Activated T-helper 1 cell treated with anti-CD3 and anti-CD28 coated beads, Interleukin-12 subunit alpha, Interleukin-12 subunit beta, Interleukin-2, Interleukin-4 antibody, amounts not matched to agents 30 ng/mL and 10 ng/mL and 1 ng/mL, durations not matched to agents 14 hours and 24 hours and 36 hours (primary cell): ENCODE results near the gene MUC12. TPM values are rescaled to one million over a fixed set of nuclear protein-coding genes. Genes with fewer than 3 reads are reported as not detected.
"Not testable (repeated sequence)": the region's sequence is repeated elsewhere in the genome, so short reads cannot be mapped to it uniquely, and the experiment has no call there.

Experiments used
- DNase-seq: peaks from one replicate; pipeline ENCODE4 v3.0.0; 2021; ENCODE audit warnings: low spot score
- H3K27ac Mint-ChIP-seq: one replicate; pipeline ENCODE4 v1.8.0; 2021; ENCODE audit warnings: mild to moderate bottlenecking, mixed read lengths
- H3K27me3 Mint-ChIP-seq: one replicate; pipeline ENCODE4 v1.8.0; 2022; ENCODE audit warnings: mild to moderate bottlenecking, moderate library complexity, mixed read lengths; ENCODE audit not compliant: insufficient read depth
- H3K36me3 Mint-ChIP-seq: one replicate; pipeline ENCODE4 v1.8.0; 2021; ENCODE audit warnings: low read depth, mixed read lengths
- H3K4me1 Mint-ChIP-seq: one replicate; pipeline ENCODE4 v1.8.0; 2021; ENCODE audit warnings: low read depth, mixed read lengths
- H3K4me3 Mint-ChIP-seq: one replicate; pipeline ENCODE4 v1.8.0; 2021; ENCODE audit warnings: mild to moderate bottlenecking, moderate library complexity, mixed read lengths
- H3K9me3 Mint-ChIP-seq: one replicate; pipeline ENCODE4 v1.8.0; 2021; ENCODE audit warnings: mixed read lengths
- intact Hi-C: fragments of 100-400 bp; cut with micrococcal nuclease; formaldehyde crosslinking; loops from one replicate; pipeline ENCODE4 v1.15.1; 2024
- total RNA-seq: library from RNA; stranded (reverse); gene quantifications from 2 replicates; pipeline ENCODE4 v1.2.3, GENCODE V29; 2022

Gene MUC12
- total RNA-seq, 1 donor from 2014 or later: 0.44 TPM

- DNase-seq, H3K4me3 Mint-ChIP-seq, intact Hi-C loops, H3K9me3 Mint-ChIP-seq, H3K36me3 Mint-ChIP-seq, H3K4me1 Mint-ChIP-seq, H3K27ac Mint-ChIP-seq: not testable (repeated sequence)
- peaks cover 22% of the 10 kb centered on the region for H3K27me3 Mint-ChIP-seq
These were observed 95.8 kb downstream of the MUC12 start for GRCh38 chr7:101065162-101065561.

- no peaks in the 10 kb centered on the region for H3K9me3 Mint-ChIP-seq
- no peak for DNase-seq
- H3K4me1 Mint-ChIP-seq: no peaks in the 10 kb centered on the region
- no peak overlapping the region for H3K4me3 Mint-ChIP-seq
- intact Hi-C loops: no loop called here
- H3K36me3 Mint-ChIP-seq: no peaks in the 10 kb centered on the region
- H3K27ac Mint-ChIP-seq: no peak overlapping the region
- peaks cover 19% of the 10 kb centered on the region for H3K27me3 Mint-ChIP-seq
These were observed 96.9 kb downstream of the MUC12 start for GRCh38 chr7:101066141-101066832.

- Mint-ChIP-seq H3K27ac (no peak overlapping the region), H3K4me3 (no peak overlapping the region), H3K4me1 (no peaks in the 10 kb centered on the region), H3K36me3 (no peaks in the 10 kb centered on the region), H3K9me3 (no peaks in the 10 kb centered on the region), H3K27me3 (peaks cover 16% of the 10 kb centered on the region)
- intact Hi-C loops: no loop called here
- DNase-seq: no peak
These were observed 97.4 kb downstream of the MUC12 start for GRCh38 chr7:101066833-101067177.

- no peak for DNase-seq
- H3K4me3 Mint-ChIP-seq: no peak overlapping the region
- H3K9me3 Mint-ChIP-seq: no peaks in the 10 kb centered on the region
- no peaks in the 10 kb centered on the region for H3K36me3 Mint-ChIP-seq
- intact Hi-C loops: no loop called here
- H3K27me3 Mint-ChIP-seq: peaks cover 17% of the 10 kb centered on the region
- H3K27ac Mint-ChIP-seq: no peak overlapping the region
- no peaks in the 10 kb centered on the region for H3K4me1 Mint-ChIP-seq
These were observed 99.0 kb downstream of the MUC12 start for GRCh38 chr7:101068401-101068800.

Other genes with a start within 250 kb of the MUC12 start
- not detected in 2 replicates for gene EPO, start 249.1 kb upstream of the MUC12 start, total RNA-seq
- gene ZAN, start 236.0 kb upstream of the MUC12 start, total RNA-seq: not detected in 2 replicates
- gene EPHB4, start 142.0 kb upstream of the MUC12 start, total RNA-seq: 2.4 and 2.8 TPM in 2 replicates
- 46.0 and 47.9 TPM in 2 replicates for gene SLC12A9, start 116.9 kb upstream of the MUC12 start, total RNA-seq
- 41.5 and 44.1 TPM in 2 replicates for gene TRIP6, start 102.2 kb upstream of the MUC12 start, total RNA-seq
- 294 and 306 TPM in 2 replicates for gene SRRT, start 94.5 kb upstream of the MUC12 start, total RNA-seq
- 4.1 and 5.5 TPM in 2 replicates for gene UFSP1, start 79.8 kb upstream of the MUC12 start, total RNA-seq
- gene ACHE, start 73.7 kb upstream of the MUC12 start, total RNA-seq: 0.17 and 0.21 TPM in 2 replicates
- gene MUC3A, start 20.0 kb upstream of the MUC12 start, total RNA-seq: not detected in 2 replicates
- 0.02 TPM in 1 of 2 replicates, not detected in the other for gene MUC17, start 50.5 kb downstream of the MUC12 start, total RNA-seq
- 41.2 and 45.7 TPM in 2 replicates for gene TRIM56, start 115.9 kb downstream of the MUC12 start, total RNA-seq
- 0.36 and 0.47 TPM in 2 replicates for gene SERPINE1, start 157.5 kb downstream of the MUC12 start, total RNA-seq
- 45.7 and 53.3 TPM in 2 replicates for gene AP1S1, start 184.9 kb downstream of the MUC12 start, total RNA-seq
- 0.10 and 0.21 TPM in 2 replicates for gene VGF, start 196.0 kb downstream of the MUC12 start, total RNA-seq
- 0.08 TPM in 1 of 2 replicates, not detected in the other for gene NAT16, start 210.7 kb downstream of the MUC12 start, total RNA-seq
- gene MOGAT3, start 231.5 kb downstream of the MUC12 start, total RNA-seq: not detected in 2 replicates
- 65.2 and 68.9 TPM in 2 replicates for gene PLOD3, start 248.0 kb downstream of the MUC12 start, total RNA-seq
- gene ZNHIT1, start 248.6 kb downstream of the MUC12 start, total RNA-seq: 49.7 and 53.4 TPM in 2 replicates